ENCODE data around the gene LRRC32. TPM values are rescaled to one million over a fixed set of nuclear protein-coding genes. Genes with fewer than 3 reads are reported as not detected.

Gene LRRC32
- total RNA-seq, 2 experiments from 2014 or later: 23.2 to 24.5 TPM

- CTCF ChIA-PET: interaction anchor here (0.7 to 1.9 kb wide), 3 partner anchors 10 to 42 kb away, joined by 3 to 6 read pairs (median 3); no protein-coding TSS in a partner anchor
- no peaks in the 10 kb centered on the region for H3K36me3 Mint-ChIP-seq (ENCODE audit: low read depth)
- no peak overlapping the region for H3K27ac Mint-ChIP-seq
- TF ChIP-seq CTCF (IDR thresholded peaks at IDR 0.05): no peak
- H3K4me1 Mint-ChIP-seq (ENCODE audit: low read depth): peaks cover 16% of the 10 kb centered on the region
- intact Hi-C loops (cut with micrococcal nuclease): no loop called here
- DNase-seq: no peak
- H3K9me3 Mint-ChIP-seq: no peaks in the 10 kb centered on the region
- no peak overlapping the region for H3K4me3 Mint-ChIP-seq
- ATAC-seq: no peak
- POLR2A ChIA-PET: no interaction called here
- no peaks in the 10 kb centered on the region for H3K27me3 Mint-ChIP-seq
Observed at GRCh38 chr11:76691655-76692054, 21.1 kb upstream of the LRRC32 start.

GRCh38 chr11:76690736-76691135, 20.2 kb upstream of the LRRC32 start:
- Mint-ChIP-seq H3K9me3 (no peaks in the 10 kb centered on the region), H3K27me3 (no peaks in the 10 kb centered on the region), H3K4me1 (ENCODE audit: low read depth) (peaks cover 22% of the 10 kb centered on the region), H3K27ac (no peak overlapping the region), H3K36me3 (ENCODE audit: low read depth) (no peaks in the 10 kb centered on the region), H3K4me3 (no peak overlapping the region)
- POLR2A ChIA-PET: interaction anchor here (0.7 kb wide), 1 partner anchor 216 kb away, joined by 3 read pairs; no protein-coding TSS in a partner anchor
- intact Hi-C loops (cut with micrococcal nuclease): no loop called here
- TF ChIP-seq CTCF (IDR thresholded peaks at IDR 0.05): no peak
- CTCF ChIA-PET: interaction anchor here (1.6 to 1.9 kb wide), 2 partner anchors 31 to 43 kb away, joined by 3 to 6 read pairs; no protein-coding TSS in a partner anchor
- no peak for DNase-seq
- no peak for ATAC-seq

GRCh38 chr11:76689313-76690260, 19.0 kb upstream of the LRRC32 start:
- ATAC-seq: no peak
- H3K27me3 Mint-ChIP-seq: no peaks in the 10 kb centered on the region
- intact Hi-C loops (cut with micrococcal nuclease): no loop called here
- no peak overlapping the region for H3K4me3 Mint-ChIP-seq
- no peaks in the 10 kb centered on the region for H3K9me3 Mint-ChIP-seq
- DNase-seq: no peak
- TF ChIP-seq CTCF (IDR thresholded peaks at IDR 0.05): no peak
- no peaks in the 10 kb centered on the region for H3K36me3 Mint-ChIP-seq (ENCODE audit: low read depth)
- CTCF ChIA-PET: no interaction called here
- POLR2A ChIA-PET: interaction anchor here (1.0 kb wide), 1 partner anchor 98 kb away, joined by 4 read pairs; no protein-coding TSS in a partner anchor
- H3K27ac Mint-ChIP-seq: no peak overlapping the region
- peaks cover 17% of the 10 kb centered on the region for H3K4me1 Mint-ChIP-seq (ENCODE audit: low read depth)

GRCh38 chr11:76688146-76688545, 17.6 kb upstream of the LRRC32 start:
- Mint-ChIP-seq H3K4me3 (no peak overlapping the region), H3K4me1 (ENCODE audit: low read depth) (peaks cover 17% of the 10 kb centered on the region), H3K36me3 (ENCODE audit: low read depth) (no peaks in the 10 kb centered on the region), H3K9me3 (no peaks in the 10 kb centered on the region), H3K27ac (no peak overlapping the region), H3K27me3 (no peaks in the 10 kb centered on the region)
- no peak for TF ChIP-seq CTCF (IDR thresholded peaks at IDR 0.05)
- intact Hi-C loops (cut with micrococcal nuclease): no loop called here
- DNase-seq (no peak), ATAC-seq (no peak)
- POLR2A ChIA-PET: no interaction called here
- CTCF ChIA-PET: no interaction called here

All from activated CD8-positive, alpha-beta T cell treated with anti-CD3 and anti-CD28 coated beads for 36 hours (primary cell).